WTC11 (cell line): ENCODE data around the gene GCKR. TPM values are rescaled to one million over a fixed set of nuclear protein-coding genes. Genes with fewer than 3 reads are reported as not detected.

ENCODE experiments used
- ATAC-seq: fragments of 200-7000 bp; cut with Tn5 transposase; 2 replicates; pipeline ENCODE4 v1.10.0; 2021; ENCODE audit warnings: mild to moderate bottlenecking, moderate library complexity
- CTCF ChIA-PET: fragments of 300-600 bp; sonication (Branson Sonifier 250); formaldehyde crosslinking; loops from one replicate; lab custom pipeline; 2021; ENCODE audit warnings: antibody characterized with exemption; lab: Charles Lee
- POLR2A ChIA-PET: fragments of 350-600 bp; sonication (Branson Sonifier 250); formaldehyde crosslinking; loops from one replicate; lab custom pipeline; 2021; ENCODE audit warnings: antibody characterized with exemption; lab: Charles Lee
- DNase-seq: peaks from one replicate; pipeline ENCODE4 v3.0.0; 2021; ENCODE audit warnings: low spot score
- H3K27ac Mint-ChIP-seq: 2 replicates; pipeline ENCODE4 v1.8.0; 2021; ENCODE audit warnings: mixed read lengths
- H3K27me3 Mint-ChIP-seq: 2 replicates; pipeline ENCODE4 v1.8.0; 2021; ENCODE audit warnings: low read depth, mild to moderate bottlenecking, moderate library complexity, mixed read lengths
- H3K36me3 Mint-ChIP-seq: 2 replicates; pipeline ENCODE4 v1.8.0; 2021; ENCODE audit warnings: mixed read lengths
- H3K4me1 Mint-ChIP-seq: 2 replicates; pipeline ENCODE4 v1.8.0; 2022; ENCODE audit warnings: mixed read lengths
- H3K4me3 Mint-ChIP-seq: 2 replicates; pipeline ENCODE4 v1.8.0; 2021; ENCODE audit warnings: mild to moderate bottlenecking, moderate library complexity, mixed read lengths
- H3K9me3 Mint-ChIP-seq: 2 replicates; pipeline ENCODE4 v1.8.0; 2021; ENCODE audit warnings: mixed read lengths
- ATF3 ChIP-seq: sonication (generic); formaldehyde crosslinking; conservative IDR thresholded peaks from 2 replicates; pipeline ENCODE4 v1.8.1; 2022; ENCODE audit warnings: mild to moderate bottlenecking, missing genetic modification reagents
- CBFB ChIP-seq: sonication (generic); formaldehyde crosslinking; IDR thresholded peaks from 2 replicates; pipeline ENCODE4 v1.8.1; 2022; ENCODE audit warnings: mild to moderate bottlenecking, low read depth, missing genetic modification reagents
- ERG ChIP-seq: fragments of 250-450 bp; sonication (Bioruptor Pico); IDR thresholded peaks from 2 replicates; pipeline ENCODE4 v1.8.0; 2021; ENCODE audit warnings: mild to moderate bottlenecking
- MYBL2 ChIP-seq: sonication (generic); formaldehyde crosslinking; IDR thresholded peaks from 2 replicates; pipeline ENCODE4 v1.8.1; 2023; ENCODE audit warnings: mild to moderate bottlenecking, moderate library complexity, missing genetic modification reagents
- NR2C2 ChIP-seq: sonication (generic); formaldehyde crosslinking; IDR thresholded peaks from 2 replicates; pipeline ENCODE4 v1.8.0; 2022; ENCODE audit warnings: mild to moderate bottlenecking, missing genetic modification reagents
- NR3C1 ChIP-seq: sonication (generic); formaldehyde crosslinking; conservative IDR thresholded peaks from 2 replicates; pipeline ENCODE4 v1.8.1; 2023; ENCODE audit warnings: low read depth, mild to moderate bottlenecking, missing genetic modification reagents
- OVOL2 ChIP-seq: fragments of 250-450 bp; sonication (Bioruptor Pico); IDR thresholded peaks from 2 replicates; pipeline ENCODE4 v1.9.0; 2021; ENCODE audit warnings: mild to moderate bottlenecking, borderline replicate concordance
- PRRX2 ChIP-seq: fragments of 250-450 bp; sonication (Bioruptor Pico); IDR thresholded peaks from 2 replicates; pipeline ENCODE4 v1.8.0; 2021; ENCODE audit warnings: mild to moderate bottlenecking
- SOX15 ChIP-seq: fragments of 250-450 bp; sonication (Bioruptor Pico); IDR thresholded peaks from 2 replicates; pipeline ENCODE4 v1.9.0; 2021; ENCODE audit warnings: mild to moderate bottlenecking
- TP53 ChIP-seq: sonication (generic); formaldehyde crosslinking; IDR thresholded peaks from 2 replicates; pipeline ENCODE4 v1.8.1; 2023; ENCODE audit warnings: mild to moderate bottlenecking, missing genetic modification reagents
- USF2 ChIP-seq: sonication (generic); formaldehyde crosslinking; IDR thresholded peaks from 2 replicates; pipeline ENCODE4 v1.8.1; 2023; ENCODE audit warnings: mild to moderate bottlenecking, missing genetic modification reagents, moderate library complexity
- ZBTB21 ChIP-seq: sonication (generic); formaldehyde crosslinking; IDR thresholded peaks from 2 replicates; pipeline ENCODE4 v1.8.1; 2023; ENCODE audit warnings: mild to moderate bottlenecking, missing genetic modification reagents, borderline replicate concordance
- ZNF281 ChIP-seq: sonication (generic); formaldehyde crosslinking; IDR thresholded peaks from 2 replicates; pipeline ENCODE4 v1.8.0; 2023; ENCODE audit warnings: mild to moderate bottlenecking, missing genetic modification reagents
- ZNF317 ChIP-seq: sonication (generic); formaldehyde crosslinking; IDR thresholded peaks from 2 replicates; pipeline ENCODE4 v1.8.1; 2023; ENCODE audit warnings: low read depth, mild to moderate bottlenecking, moderate library complexity, missing genetic modification reagents, borderline replicate concordance
- ZNF512 ChIP-seq: sonication (generic); formaldehyde crosslinking; IDR thresholded peaks from 2 replicates; pipeline ENCODE4 v1.8.1; 2022; ENCODE audit warnings: missing genetic modification reagents, borderline replicate concordance
- total RNA-seq: library from RNA; stranded (reverse); gene quantifications from 3 replicates; pipeline ENCODE4 v1.2.3, GENCODE V29; 2021

Gene GCKR
- total RNA-seq, 1 experiment from 2014 or later = 0.72 TPM

GRCh38 chr2:27518782-27519113, 22.1 kb downstream of the GCKR start (continued):
- TF ChIP-seq USF2 (CRISPR knock-in tag) = no peak

GRCh38 chr2:27520316-27520715, 23.7 kb downstream of the GCKR start:
- ChIA-PET CTCF (interaction anchor here (1.2 kb wide), 1 partner anchor 183 kb away, joined by 3 read pairs; no protein-coding TSS in a partner anchor), POLR2A (no interaction called here)
- no peak for TF ChIP-seq USF2 (CRISPR knock-in tag)
- TF ChIP-seq ATF3 (CRISPR knock-in tag) = no peak
- TF ChIP-seq ZBTB21 (CRISPR knock-in tag) = no peak
- no peak for TF ChIP-seq ZNF317 (CRISPR knock-in tag)
- TF ChIP-seq NR3C1 (CRISPR knock-in tag) = no peak
- no peak for TF ChIP-seq NR2C2
- TF ChIP-seq ERG (CRISPR knock-in tag) = no peak
- TF ChIP-seq MYBL2 (CRISPR knock-in tag) = no peak
- TF ChIP-seq ZNF281 (CRISPR knock-in tag) = no peak
- no peak for TF ChIP-seq ZNF512
- TF ChIP-seq OVOL2 = no peak
- H3K9me3 Mint-ChIP-seq = no peaks in the 10 kb centered on the region
- peaks cover 12% of the 10 kb centered on the region for H3K27me3 Mint-ChIP-seq
- DNase-seq (no peak), ATAC-seq (no peak)
- H3K27ac Mint-ChIP-seq = no peak overlapping the region
- no peaks in the 10 kb centered on the region for H3K36me3 Mint-ChIP-seq
- no peaks in the 10 kb centered on the region for H3K4me1 Mint-ChIP-seq
- H3K4me3 Mint-ChIP-seq = no peak overlapping the region

GRCh38 chr2:27522400-27522945, 25.8 kb downstream of the GCKR start:
- no peak overlapping the region for H3K4me3 Mint-ChIP-seq
- ATAC-seq = no peak
- H3K36me3 Mint-ChIP-seq = no peaks in the 10 kb centered on the region
- peaks cover 12% of the 10 kb centered on the region for H3K27me3 Mint-ChIP-seq
- no peak overlapping the region for H3K27ac Mint-ChIP-seq
- ChIA-PET CTCF (no interaction called here), POLR2A (no interaction called here)
- TF ChIP-seq SOX15 (CRISPR knock-in tag) = no peak
- TF ChIP-seq TP53 = no peak
- no peak for TF ChIP-seq PRRX2 (CRISPR knock-in tag)
- TF ChIP-seq CBFB (CRISPR knock-in tag) = no peak
- H3K9me3 Mint-ChIP-seq = no peaks in the 10 kb centered on the region
- DNase-seq = no peak
- H3K4me1 Mint-ChIP-seq = no peaks in the 10 kb centered on the region
